ENCODE measurements around the gene CTSZ.
"Not testable (repeated sequence)": the region's sequence is repeated elsewhere in the genome, so short reads cannot be mapped to it uniquely, and the experiment has no call there.

CTSZ gene

DNA sequence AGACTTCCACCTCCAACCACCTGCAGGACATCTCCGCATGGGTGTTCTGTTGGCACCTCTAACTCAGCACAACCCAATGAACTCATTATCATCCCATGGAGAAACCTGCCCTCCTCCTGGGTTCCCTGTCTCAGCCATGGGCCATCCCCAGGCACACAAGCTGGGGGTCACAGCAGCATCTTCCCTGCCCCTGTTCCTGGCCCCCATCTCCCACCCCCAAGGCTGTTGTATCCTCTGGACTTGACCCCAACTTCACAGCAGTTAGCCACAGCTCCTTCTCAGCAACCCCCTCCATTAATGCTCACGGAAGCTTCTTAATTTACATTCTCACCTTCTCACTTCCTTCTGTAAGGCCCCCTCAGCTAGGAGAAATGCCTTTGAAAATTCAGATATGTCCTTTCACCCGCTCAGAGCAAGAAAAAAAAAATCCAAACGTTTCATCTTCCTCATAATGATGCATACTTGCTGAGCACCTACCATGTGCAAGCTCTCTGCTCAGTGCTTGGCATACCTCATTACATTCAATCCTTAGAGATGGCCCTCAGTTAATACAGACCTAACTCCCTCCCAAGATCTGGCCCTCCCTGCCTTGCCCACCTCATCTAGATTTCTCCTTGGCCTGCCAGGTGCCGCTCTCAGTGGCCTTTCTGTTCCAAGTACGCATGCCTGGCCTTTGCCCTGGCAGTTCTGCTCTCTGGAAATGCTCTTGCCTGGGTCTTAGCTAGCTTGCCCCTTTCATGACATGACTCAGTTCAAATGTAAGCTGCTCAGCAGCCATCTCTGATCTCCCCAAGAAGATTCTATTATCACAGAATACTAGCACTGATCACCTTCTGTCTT, 28.5 kb downstream of the CTSZ start:
- no peak for DNase-seq

DNA sequence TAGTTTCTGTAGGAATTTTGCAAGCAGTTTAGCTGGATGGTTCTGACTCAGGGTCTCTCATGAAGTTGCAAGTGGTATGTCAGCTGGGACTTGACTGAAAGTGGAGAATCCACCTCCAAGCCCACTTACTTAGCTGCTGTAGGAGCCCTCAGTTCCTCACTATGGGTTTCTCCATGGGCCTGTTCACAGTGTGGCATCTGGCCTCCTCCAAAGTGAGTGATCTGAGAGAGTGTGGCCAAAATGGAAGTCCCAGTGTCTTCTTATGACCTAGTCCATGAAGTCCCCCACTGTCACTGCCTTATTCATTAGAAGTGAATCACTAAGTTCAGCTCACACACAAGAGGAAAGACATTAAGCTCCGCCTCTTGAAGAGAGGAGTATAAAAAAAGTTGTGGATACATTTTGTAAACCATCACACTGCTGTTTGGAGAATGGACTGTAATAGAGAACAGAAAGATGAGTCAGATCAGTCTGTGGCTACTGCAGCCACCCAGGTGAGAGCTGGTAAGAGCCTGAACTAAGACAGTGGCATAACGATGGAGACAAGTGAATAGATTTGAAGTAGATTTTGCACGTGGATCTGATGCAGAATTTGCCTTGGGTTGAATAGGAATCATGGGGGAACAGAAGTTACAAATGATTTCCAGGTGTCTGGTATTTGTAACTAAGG, 30.9 kb downstream of the CTSZ start:
- DNase-seq: no peak

DNA sequence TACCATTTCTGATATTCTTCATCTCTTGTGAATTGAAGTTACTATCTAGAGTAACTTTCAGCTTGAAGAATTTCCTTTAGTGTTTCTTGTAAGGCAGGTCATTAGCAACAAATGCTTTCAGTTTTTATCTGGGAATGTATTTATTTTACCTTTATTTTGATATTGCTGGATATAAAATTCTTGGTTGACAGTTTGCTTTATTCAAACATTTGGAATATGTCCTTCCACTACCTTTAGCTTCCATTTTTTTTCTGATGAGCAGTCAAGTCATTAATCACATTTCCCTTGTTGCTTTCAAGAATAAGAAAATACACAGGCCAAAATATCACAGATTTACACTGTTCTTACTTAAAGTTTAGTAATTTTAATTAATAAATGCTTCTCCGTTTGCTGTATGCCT, 31.7 kb downstream of the CTSZ start:
- DNase-seq: no peak

GRCh38 chr20:58973866-58974265, 33.2 kb downstream of the CTSZ start:
- DNase-seq: no peak

DNA sequence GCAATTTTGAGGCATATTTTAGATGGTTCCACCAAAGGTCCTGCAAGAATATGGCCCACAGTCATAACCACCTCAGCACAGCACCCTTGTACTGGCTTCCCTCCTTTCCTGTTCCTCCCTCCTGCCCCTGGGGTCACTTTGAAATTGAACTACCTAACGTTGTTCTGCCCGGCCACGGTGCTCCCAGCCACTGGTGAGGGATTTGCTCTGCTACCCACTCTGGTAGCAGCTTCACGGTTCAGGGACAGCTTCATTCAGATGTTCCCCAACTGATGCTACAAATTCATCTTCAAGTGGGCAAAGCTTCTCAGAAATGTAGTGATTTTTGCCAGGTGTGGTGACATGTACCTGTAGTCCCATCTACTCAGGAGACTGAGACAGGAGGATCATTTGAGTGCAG, 33.9 kb downstream of the CTSZ start:
- DNase-seq: no peak

DNA sequence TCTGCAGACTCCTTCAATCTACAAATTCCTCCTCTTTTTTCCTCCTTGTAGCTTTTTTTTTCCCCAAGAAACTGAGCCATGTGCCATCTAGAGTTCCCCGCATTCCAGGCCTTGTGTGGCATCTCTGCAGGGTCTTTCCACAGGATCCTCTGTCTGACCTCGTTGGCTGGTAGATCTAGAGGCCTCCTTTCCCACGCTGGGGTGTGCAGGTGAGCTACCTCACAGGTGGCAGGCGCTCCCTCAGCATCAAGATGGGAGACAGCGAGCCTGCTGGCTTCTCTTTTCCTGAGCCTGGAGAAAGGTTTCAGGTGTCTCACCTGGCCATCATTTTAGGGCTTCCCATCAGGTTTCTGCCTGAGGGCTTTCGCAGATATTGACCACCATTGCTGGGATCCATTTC, 35.6 kb downstream of the CTSZ start:
- DNase-seq: no peak

DNA sequence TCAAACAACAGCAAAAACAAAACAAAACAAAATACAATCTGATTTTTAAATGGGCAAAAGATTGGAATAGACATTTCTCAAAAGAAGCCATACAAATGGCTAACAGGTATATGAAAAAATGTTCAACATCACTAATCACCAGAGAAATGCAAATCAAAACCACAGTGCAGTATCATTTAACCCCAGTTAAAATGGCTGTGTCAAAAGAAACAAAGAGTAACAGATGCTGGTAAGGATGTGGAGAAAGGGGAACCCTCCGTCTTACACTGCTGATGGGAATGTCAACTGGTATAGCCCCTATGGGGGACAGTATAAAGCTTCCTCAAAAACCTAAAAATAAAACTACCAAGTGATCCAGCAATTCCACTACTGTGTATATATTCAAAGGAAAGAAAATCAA, 36.9 kb downstream of the CTSZ start:
- DNase-seq: no peak

GRCh38 chr20:58969439-58969838, 37.6 kb downstream of the CTSZ start:
- DNase-seq: no peak

GRCh38 chr20:58967652-58968429, 39.2 kb downstream of the CTSZ start:
- DNase-seq: no peak

GRCh38 chr20:58965270-58966064, 41.6 kb downstream of the CTSZ start:
- DNase-seq: no peak

DNA sequence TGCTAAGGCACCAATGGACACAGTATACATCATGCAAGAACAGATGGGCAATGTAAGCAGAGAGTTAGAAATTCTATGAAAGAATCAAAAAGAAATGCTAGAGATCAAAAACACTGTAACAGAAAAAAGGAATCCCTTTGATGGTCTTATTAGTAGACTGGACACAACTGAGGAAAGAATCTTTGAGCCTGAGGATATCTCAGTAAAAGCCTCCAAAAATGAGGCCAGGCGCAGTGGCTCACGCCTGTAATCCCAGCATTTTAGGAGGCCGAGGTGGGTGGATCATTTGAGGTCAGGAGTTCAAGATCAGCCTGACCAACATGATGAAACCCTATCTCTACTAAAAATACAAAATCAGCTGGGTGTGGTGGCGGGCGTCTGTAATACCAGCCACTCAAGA, 43.1 kb downstream of the CTSZ start:
- not testable (repeated sequence) for DNase-seq

GRCh38 chr20:58963060-58963584, 43.9 kb downstream of the CTSZ start:
- no peak for DNase-seq

- no peak for DNase-seq
Observed at GRCh38 chr20:58959652-58960051, 47.4 kb downstream of the CTSZ start.

DNA sequence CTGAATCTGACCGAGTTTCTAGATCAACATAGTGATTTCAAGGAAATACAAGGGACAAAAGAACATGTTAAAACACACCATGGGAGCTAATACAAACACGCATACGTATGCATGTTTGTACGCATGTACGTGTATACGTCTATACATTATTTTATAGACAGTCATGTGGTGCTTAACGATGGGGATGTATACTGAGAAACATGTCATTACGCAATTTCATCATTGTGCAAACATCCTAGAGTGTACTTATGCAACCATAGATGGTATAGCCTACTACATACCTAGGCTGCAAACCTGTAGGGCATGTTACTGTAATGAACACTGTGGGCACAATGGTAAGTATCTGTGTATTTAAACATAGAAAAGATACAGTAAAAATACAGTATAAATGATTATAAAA, 51.0 kb downstream of the CTSZ start:
- DNase-seq: no peak

DNA sequence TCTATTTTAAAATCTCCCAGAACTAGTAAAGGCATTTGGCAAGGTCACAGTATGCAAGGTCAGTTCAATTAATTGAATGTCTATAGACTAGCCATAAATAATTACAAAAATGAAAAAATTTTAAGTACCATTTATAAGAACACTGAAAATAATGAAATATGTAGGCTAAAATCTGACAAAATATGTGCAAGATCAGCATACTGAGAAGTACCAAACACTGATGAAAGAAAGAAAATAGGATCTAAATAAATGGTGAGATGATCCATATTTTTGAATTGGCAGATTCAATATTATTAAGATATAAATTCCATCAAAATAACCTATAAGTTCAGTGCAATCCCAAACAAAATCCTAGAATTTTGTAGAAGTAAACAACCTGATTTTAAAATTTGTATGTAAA, 54.0 kb downstream of the CTSZ start:
- no peak for DNase-seq

DNA sequence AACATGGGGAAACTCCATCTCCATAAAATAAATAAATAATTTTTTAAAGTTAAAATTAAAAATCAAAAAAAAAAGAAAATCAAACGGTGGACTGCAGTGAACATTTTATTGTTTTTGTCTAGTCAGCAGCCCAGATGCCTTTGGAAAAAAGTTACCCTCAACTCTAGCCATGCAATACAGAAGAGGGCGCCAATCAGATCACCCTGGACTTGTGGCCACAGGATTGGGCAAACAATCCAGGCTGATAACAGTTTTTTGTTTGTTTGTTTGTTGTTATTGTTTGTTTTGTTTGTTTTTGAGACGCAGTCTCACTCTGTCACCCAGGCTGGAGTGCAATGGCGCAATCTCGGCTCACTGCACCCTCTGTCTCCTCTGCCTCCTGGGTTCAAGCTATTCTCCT, 56.5 kb downstream of the CTSZ start:
- DNase-seq: no peak

DNA sequence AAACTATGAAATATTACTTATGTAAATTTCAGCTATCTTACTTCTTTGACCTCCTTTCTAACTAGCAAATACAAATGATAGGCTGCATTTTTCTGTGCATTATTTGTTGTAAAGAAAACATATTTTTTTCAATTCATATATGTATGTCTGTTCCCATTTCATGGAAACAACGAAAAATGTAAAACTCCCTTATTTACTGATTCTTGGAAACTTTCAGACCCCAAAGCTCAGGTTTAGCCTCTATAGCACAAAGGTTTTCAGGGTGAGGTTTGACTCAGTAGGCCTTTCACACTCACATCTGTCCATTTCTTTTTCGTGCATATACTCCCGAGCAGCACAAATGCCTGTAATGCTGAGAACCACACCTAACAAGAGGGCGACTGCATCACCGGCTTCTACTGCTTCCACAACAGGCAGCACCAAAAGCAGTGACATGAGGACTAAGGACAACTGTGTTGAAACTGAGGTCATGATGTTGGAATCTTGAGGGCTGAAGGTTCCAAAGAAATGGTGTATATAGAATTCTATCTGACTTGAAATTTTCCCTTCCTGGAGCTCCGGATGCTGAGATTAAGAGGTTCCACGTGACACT, 59.2 kb downstream of the CTSZ start:
- not testable (repeated sequence) for DNase-seq

DNA sequence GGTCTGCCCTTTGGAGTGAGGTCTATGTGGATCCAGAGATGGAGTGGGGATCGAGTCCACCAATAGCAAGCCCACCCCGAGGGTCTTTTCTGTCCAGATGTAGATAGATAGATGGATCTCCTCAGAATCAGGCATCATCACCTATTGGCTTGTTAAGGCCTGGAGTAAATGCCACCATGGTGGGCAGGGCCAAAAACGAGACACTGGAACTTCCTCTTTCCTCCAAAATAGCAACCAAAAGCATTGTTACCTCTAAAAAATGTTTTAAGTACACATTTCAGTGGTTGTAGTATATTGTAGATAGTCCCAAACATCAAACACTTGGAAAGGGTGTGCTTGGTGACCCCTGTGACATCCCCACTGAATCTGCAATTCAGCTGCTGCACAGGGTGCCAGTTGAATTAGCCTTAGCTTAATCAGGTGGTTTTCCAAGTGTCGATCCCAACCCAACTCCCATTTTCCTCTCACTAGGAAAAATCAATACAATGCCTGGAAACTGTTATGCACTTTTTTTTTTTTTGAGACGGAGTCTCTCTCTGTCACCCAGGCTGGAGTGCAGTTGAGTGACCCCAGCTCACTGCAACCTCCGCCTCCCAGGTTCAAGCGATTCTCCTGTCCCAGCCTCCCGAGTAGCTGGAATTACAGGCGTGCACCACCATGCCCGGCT, 61.0 kb downstream of the CTSZ start:
- DNase-seq: no peak

Data from activated CD4-positive, alpha-beta T cell treated with anti-CD3 and anti-CD28 coated beads, Interleukin-2, amount 50 U/mL, for 48 hours (primary cell).